ENCODE data around the gene PNMA8C.
"Not testable (repeated sequence)": the region's sequence is repeated elsewhere in the genome, so short reads cannot be mapped to it uniquely, and the experiment has no call there.

The PNMA8C gene

DNA sequence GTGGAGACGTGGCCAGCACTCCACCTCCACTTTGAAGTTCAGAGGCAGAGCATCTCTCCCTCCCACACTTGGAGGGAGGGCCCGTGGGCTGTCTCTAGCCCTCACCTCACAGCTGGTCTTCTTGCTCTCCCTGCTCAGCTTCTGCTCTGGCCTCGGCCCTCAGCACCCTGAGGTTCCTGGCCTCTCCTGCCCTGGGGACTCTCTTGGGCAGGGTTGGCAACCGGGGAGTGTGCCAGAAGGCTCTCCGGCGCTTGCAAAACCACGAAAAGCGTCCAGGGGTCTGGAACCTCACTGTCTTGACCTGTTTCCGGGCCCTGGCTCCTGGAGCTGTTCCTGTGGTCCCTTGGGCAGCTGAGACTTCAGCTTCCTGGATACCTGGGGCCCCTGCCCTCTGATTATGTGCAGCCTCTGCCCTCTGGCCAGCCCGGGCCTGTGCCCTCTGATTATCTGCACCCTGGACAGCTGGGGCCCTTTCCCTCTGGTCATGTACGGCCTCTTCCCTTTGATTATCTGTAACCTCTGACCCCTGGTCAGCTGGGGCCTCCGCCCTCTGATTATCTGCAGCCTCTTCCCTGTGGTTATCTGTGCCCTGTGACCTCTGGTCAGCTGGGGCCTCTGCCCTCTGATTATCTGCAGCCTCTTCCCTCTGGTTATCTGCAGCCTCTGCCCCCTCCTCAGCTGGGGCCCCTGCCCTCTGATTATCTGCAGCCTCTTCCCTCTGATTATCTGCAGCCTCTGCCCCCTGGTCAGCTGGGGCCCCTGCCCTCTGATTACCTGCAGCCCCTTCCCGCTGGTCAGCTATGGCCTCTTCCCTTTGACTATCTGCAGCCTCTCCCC, 17.4 kb downstream of the PNMA8C start:
- no peak for DNase-seq

DNA sequence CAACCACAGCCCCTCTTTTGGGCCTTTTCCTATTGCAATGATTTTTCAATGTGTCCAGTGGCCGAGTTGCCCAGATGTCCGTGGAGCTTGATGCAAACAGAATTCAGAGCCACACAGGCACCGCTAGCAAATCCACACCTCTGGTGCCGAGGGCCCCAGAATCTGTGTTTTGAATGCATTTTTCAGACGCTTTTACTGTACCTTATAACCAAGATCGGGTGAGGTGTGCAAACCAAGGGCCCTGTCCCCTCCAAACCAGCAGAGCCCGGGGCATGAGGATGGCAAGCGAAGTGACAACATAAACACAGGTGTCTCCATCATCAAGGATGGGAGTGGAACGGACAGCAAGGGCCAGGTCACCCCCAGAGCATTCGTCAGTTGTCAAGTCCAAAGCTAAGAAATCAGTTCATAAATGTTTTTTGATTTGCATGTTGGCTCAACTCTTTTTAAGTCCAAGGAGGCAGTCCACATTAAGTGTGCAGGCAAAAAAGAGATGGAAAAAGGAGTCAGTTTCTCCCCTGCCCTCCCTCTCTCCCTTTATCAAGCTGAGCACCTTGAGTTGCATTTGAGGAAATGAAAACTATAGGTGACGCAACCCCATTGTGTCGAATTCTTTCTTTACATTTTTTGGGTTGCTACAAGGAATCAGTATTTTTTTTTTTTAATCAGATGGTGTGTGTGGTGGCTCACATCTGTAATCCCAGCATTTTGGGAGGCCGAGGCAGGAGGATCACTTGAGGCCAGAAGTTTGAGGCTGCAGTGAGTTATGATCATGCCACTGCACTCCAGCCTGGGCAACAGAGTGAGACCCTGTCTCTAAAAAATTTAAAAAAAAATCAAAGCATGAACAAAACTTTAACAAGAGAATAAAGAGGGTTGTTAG, 18.3 kb downstream of the PNMA8C start:
- no peak for DNase-seq

- no peak for DNase-seq
These were observed 19.5 kb downstream of the PNMA8C start for GRCh38 chr19:46409191-46409590.

DNA sequence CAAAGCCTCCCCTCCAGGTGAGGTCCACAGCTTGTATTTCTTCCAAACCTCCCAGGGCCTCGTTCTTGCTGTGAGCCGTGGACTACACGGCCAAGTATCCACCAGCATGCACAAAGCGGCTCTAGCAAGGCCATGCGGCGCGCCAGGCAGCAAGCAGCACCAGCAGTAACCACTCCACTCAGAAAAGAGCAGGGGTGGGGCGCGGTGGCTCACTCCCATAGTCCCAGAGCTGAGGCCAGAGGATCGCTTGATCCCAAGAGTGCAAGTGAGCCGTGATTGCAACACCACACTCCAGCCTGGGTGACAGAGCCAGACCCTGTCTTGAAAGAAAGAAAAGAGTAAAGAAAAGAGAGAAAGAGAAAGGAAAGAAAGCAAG, 20.1 kb downstream of the PNMA8C start:
- DNase-seq = no peak

- no peak for DNase-seq
These were observed 20.7 kb downstream of the PNMA8C start for GRCh38 chr19:46407856-46408663.

- DNase-seq = no peak
These were observed 21.8 kb downstream of the PNMA8C start for GRCh38 chr19:46406976-46407375.

GRCh38 chr19:46404753-46405468, 23.8 kb downstream of the PNMA8C start:
- DNase-seq = no peak

DNA sequence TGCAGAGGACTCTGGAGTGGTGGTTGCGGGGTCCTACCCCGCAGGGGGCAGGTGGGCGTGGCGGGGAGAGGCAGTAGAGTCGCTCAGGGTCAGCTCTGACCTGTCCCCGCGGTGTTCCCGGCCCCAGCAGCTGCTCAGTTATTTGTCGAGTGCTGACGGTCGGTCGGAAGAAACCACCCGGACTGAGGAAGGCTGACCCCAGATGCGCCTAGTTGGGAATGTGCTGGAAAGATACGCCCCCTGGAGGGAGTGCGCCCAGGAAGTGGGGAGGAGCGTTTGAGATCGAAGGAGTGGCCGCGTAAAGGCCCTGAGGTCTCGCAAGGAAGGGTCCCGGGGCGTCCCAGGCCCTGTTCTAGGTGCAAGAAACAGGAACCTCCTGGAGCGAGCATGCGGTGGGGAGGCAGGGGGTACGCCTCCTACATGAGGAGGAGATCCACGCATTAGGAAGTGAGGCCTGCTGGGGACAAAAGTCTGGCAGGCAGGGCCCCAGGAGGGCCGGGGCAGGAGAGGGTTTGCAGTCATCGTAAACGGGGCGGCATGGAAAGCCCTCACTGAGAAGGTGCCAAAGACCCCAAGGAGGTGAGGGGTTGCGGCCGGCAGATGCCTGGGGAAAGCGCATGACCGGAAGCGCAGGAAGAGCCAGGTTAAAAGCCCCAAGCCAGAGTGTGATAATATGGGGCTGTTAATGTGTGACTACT, 24.5 kb downstream of the PNMA8C start:
- DNase-seq = no peak

DNA sequence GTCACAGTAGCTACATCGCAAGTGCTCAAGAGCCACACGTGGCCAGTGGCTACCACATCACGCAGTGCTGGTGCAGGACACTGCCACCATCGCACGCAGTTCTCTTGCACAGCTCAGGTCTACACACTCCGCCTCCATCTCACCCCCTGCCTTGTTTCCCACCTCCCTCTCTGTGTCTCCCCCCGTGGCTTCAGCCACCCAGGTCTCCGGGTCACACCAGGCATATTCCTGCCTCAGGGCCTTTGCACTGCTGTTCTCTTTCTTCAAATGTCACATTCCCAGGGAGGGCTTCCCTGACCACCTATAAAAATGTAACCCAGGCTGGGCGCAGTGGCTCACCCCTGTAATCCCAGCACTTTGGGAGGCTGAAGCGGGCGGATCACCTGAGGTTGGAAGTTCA, 26.0 kb downstream of the PNMA8C start:
- no peak for DNase-seq

- not testable (repeated sequence) for DNase-seq
These were observed 30.8 kb downstream of the PNMA8C start for GRCh38 chr19:46397801-46398479.

DNA sequence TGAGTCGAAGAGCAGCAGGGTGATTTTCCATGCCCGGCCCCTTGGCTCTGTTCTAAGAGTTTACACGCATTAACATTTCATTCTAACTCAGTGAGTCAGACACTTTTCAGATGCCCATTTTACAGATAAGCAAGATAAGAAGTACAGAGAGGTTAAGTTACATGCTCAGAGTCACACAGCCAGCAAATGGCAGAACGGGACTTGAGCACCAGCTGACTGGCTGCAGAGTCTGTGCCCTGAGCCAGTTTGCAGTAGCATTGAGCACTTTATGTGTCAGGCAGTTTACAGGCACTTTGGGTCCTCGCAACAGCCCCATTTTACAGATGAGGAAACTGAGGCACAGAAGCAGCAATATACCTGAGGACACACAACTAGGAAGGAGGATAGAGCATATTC, 34.3 kb downstream of the PNMA8C start:
- no peak for DNase-seq

GRCh38 chr19:46393456-46394401, 35.0 kb downstream of the PNMA8C start:
- no peak for DNase-seq

GRCh38 chr19:46392837-46393236, 35.9 kb downstream of the PNMA8C start:
- DNase-seq = no peak

GRCh38 chr19:46392252-46392801, 36.4 kb downstream of the PNMA8C start:
- no peak for DNase-seq

- no peak for DNase-seq
These were observed 37.2 kb downstream of the PNMA8C start for GRCh38 chr19:46391296-46392251.

DNA sequence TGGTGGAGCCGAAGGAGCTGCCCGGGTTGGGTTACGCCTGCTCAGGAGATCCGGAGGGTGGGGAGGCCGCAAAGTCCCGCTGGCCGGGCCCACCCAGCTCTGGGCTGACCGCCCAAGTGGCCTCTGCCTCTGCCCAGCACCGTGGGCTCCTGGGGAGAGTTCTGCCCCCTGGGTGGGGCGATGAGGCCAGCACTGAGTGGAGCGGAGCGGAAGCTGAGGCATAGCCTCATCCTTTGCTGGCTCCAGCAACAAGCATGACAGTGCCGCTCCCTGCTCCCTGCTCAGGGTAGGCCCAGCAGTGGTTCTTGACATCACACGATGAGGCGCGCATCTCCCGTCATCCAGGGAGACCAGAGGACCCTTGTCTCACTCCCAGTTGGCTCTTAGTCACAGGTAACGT, 37.9 kb downstream of the PNMA8C start:
- no peak for DNase-seq

DNA sequence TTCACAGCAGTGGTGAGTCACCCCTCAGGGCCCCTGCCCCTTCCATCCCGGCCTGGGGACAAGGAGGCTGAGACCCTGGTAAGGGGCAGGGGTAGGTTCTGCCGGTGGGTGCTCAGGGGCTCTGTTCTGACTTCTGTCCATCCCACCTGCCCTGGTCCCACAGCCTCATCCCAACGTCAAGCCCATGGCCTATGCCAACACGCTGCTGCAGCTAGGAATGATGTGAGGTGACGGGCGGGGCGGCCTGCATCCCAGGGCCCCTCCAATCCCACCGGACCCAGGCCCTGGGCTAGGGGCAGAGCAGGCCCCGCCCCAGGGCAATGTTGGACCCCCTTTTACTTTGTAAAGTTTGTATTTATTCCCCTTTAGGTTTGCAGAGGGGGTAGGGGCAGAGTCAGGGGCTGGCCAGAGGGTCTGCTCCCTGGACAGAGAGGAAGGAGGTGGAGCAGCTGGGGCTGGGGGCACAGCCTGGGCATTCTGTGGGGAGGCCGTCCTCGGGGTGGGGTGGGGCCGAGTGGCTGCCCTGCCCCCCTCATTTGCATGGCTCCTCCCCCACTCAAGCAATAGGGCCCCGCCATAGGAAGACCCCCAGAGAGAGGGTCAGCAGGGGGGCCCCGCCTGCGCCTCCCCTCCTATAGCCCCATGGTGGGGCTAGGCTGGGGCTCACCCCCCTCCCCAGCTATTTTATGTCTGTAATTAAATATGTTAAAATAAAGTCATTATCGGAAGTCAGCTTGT, 38.4 kb downstream of the PNMA8C start:
- DNase-seq = no peak
